HG03565 (cell line): ENCODE measurements around the gene RRBP1.
A peak's percentile ranks its signal among the peaks of the same experiment; 100 is the strongest.

ENCODE experiments used
- ATAC-seq: cut with Tn5 transposase; IDR thresholded peaks from one replicate; pipeline ENCODE4 v1.9.1; 2021; ENCODE audit warnings: mild to moderate bottlenecking, moderate library complexity; ENCODE audit not compliant: unreplicated experiment

The RRBP1 gene, protein sequence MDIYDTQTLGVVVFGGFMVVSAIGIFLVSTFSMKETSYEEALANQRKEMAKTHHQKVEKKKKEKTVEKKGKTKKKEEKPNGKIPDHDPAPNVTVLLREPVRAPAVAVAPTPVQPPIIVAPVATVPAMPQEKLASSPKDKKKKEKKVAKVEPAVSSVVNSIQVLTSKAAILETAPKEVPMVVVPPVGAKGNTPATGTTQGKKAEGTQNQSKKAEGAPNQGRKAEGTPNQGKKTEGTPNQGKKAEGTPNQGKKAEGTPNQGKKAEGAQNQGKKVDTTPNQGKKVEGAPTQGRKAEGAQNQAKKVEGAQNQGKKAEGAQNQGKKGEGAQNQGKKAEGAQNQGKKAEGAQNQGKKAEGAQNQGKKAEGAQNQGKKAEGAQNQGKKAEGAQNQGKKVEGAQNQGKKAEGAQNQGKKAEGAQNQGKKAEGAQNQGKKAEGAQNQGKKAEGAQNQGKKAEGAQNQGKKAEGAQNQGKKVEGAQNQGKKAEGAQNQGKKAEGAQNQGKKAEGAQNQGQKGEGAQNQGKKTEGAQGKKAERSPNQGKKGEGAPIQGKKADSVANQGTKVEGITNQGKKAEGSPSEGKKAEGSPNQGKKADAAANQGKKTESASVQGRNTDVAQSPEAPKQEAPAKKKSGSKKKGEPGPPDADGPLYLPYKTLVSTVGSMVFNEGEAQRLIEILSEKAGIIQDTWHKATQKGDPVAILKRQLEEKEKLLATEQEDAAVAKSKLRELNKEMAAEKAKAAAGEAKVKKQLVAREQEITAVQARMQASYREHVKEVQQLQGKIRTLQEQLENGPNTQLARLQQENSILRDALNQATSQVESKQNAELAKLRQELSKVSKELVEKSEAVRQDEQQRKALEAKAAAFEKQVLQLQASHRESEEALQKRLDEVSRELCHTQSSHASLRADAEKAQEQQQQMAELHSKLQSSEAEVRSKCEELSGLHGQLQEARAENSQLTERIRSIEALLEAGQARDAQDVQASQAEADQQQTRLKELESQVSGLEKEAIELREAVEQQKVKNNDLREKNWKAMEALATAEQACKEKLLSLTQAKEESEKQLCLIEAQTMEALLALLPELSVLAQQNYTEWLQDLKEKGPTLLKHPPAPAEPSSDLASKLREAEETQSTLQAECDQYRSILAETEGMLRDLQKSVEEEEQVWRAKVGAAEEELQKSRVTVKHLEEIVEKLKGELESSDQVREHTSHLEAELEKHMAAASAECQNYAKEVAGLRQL (N-terminal part only)

GRCh38 chr20:17682103-17682888 is at the start of gene RRBP1:
Gene RRBP1, minus strand, starts transcription at chr20:17682242. Its CDS starts 21,735 bp downstream, at chr20:17660507.
- peak; percentile 85 for ATAC-seq

GRCh38 chr20:17731233-17731632 is 49.2 kb upstream of the RRBP1 start:
- ATAC-seq: no peak

GRCh38 chr20:17730071-17730470 is 48.0 kb upstream of the RRBP1 start:
- no peak for ATAC-seq

- no peak for ATAC-seq
Observed at GRCh38 chr20:17728074-17728473, 46.0 kb upstream of the RRBP1 start.

GRCh38 chr20:17727351-17727750 is 45.3 kb upstream of the RRBP1 start:
- no peak for ATAC-seq

GRCh38 chr20:17726902-17727301 is 44.9 kb upstream of the RRBP1 start:
- ATAC-seq: no peak

DNA sequence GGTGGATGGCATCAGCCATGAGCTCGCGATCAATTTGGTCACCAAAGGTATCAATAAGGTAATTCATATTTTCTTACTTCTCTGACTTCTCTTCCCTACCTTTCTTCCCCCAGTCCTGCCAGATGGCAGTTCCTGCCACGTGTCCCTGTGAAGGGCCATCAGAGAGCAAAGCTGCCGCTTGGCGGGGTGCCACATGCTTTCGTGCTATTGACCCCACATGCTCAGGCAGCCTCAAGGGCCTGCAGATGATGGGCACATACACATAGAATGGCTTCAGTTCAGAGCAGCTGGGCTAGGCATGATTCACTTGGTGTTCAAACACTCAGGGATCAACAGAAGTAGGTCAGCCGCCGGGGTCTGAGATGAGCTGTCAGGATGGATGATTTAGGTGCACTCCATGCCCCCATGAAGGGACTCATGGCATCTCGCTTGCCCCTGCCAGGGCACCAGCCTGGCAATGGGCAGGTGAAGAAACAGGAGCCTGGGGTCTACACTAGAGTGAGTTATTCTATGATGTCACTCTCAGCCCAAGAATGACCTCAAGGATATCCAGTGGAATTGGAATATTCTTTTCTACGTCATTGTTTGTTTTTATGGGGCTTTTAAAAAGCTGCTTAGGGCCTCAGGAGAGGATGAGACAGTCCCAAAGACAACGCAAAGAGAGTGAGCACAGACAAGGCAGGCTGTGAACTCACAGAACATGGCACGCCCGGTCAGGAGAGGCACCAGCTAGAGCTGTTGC is 43.2 kb upstream of the RRBP1 start:
- no peak for ATAC-seq

GRCh38 chr20:17723301-17723691 is 41.3 kb upstream of the RRBP1 start:
- ATAC-seq: no peak

DNA sequence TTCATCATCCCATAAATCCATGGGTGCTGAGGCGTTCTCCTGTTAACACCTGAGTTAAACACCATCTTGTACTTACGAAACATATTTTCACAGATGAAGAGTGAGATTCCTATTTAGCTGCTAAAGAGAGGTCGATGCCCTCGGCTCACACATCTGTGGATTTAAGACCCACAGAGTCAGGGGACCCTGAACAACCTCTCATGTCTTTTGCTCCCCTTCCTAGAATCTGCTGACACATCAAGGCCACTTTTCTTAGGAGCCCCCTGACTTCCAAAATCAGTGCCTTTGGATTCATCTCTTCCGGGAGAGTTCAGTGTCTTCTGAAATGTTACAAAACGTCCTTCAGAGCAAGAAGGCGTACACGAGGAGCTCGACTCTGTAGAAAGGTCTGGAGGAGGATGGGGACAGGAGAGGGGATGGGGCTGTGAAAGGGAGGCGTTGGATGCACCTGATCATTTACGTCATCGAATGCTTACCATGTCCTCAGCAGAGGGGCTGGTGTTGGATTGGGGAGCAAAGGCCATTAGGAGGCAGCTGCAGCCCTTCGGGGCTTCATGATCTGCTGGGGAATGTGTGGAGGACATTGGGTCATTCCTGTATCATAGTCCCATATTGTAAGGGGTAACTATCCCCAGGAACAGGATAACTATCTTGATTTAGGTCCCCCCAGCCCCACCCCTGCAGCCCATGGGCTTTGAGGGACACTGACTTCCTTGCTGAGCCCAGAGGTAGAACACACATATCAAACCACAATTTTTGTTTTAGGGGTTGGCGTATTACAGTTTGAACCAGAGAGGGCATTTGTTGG is 40.7 kb upstream of the RRBP1 start:
- ATAC-seq: no peak

DNA sequence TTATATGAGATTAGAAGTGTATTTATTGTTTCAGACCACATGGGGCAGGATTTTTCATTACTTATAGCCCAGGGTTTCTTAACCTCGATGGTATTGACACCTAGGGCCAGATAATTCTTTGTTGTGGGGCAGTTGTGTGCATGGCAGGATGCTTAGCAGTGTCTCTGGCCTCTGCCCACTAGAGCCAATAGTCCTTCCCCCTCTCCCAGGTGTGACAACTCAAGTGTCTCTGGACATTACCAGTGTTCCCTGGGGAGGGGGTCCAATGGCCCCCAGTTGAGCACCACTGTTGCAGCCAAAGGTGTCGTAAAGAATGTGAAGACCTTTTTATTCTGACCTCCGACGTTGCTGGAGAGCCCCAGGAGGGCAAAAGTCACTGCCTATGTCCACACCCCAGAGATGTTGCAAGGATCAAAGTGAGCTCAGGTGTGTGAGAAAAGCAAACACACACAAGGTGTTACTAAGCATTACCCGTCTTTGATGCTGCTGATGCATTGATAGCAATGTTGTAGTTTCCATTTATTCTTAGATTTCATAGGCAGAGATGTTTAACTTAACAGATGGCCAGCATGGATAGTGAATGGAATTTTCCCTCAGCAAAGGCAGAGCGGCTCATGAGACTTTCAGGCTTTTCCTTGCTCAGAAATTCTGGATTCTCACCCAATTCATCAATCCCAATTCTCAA is 39.9 kb upstream of the RRBP1 start:
- ATAC-seq: no peak

DNA sequence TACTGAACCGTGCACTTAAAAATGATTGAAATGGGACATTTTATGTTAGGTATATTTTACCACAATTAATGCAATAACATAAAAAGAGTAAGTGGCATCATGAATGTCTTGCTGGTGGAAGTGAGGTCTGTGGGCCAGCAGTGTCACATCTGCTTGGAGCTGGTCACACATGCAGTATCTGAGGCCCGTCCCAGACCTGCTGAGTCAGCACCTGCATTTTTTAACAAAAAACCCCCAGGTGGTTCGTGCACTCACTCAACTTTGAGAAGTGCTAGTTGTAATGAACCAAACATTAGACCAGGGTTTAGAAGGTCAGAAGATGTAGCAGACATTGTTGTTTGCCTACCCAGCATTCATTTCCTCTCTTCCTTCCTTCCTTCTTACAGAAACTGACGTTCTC is 38.7 kb upstream of the RRBP1 start:
- ATAC-seq: no peak

GRCh38 chr20:17716331-17716730 is 34.3 kb upstream of the RRBP1 start:
- no peak for ATAC-seq

DNA sequence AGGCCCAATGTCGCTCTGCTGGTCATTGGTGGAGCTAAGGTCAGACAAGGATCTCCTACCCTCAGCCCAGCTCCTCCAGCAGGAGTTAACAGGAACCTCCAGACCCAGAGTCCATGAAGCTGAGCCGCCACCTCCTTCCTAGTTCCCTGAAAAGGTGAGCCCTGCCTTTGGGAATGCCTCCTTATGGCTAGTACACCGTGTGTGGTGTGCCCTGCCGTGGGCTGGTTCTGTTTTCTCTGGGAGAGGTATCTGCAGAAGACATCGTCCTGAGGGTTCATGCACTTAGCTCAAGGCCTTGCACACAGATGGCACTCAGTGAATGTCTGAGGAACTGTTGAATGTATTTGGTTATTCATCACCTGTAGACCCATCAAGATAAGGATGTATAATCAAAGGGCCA is 33.0 kb upstream of the RRBP1 start:
- no peak for ATAC-seq

DNA sequence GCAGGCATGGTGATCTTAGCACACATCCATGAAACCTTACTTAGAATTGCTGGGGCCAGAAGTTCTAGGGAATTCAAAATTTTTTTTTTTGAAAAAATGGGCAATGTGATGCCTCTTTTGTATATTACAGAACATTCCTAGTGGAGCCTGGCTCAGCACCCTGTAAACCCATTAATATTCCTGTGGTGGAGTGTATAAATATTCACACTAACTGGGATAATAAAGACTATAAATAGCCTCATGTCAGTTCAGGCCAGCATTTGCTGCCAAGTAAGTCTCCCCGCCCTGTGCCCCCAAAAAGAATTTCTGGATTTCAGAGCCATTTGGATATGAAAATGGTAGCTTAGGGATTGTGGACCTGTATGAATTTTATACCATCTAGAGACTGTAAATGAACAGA is 32.6 kb upstream of the RRBP1 start:
- ATAC-seq: no peak

GRCh38 chr20:17712708-17713107 is 30.7 kb upstream of the RRBP1 start:
- no peak for ATAC-seq

GRCh38 chr20:17712201-17712600 is 30.2 kb upstream of the RRBP1 start:
- ATAC-seq: no peak

DNA sequence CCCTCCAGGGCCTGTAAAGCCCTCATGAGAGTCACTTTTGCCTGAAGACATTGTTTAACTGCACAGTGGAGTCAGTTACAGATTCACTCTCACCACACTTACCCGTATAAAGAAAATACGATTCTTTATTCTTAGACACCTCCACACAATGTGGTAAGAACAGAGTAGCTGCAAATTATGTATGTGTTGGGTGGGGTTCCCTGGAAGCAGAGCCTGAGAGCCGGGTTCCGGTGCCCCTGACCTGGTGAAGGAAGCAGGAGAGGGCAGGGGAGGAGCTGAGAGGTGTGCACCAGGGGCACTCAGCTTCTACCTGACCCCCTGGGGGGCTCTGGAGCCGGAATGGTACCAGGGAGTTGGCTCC is 29.2 kb upstream of the RRBP1 start:
- ATAC-seq: no peak
